Measurements from ENCODE around the gene SHE.

GRCh38 chr1:154549202-154549770 lies 47.1 kb upstream of the SHE start:
- TF ChIP-seq SUZ12 (IDR thresholded peaks at IDR 0.05), result no peak
- TF ChIP-seq FOXA1 (IDR thresholded peaks at IDR 0.05), result no peak
- TF ChIP-seq NFRKB (IDR thresholded peaks at IDR 0.05), result no peak
- no peak for TF ChIP-seq BHLHE40 (IDR thresholded peaks at IDR 0.05; ENCODE audit: borderline replicate concordance)

All from HEK293T (cell line).